K562 (cell line): ENCODE measurements around the gene ZNF594. TPM values are rescaled to one million over a fixed set of nuclear protein-coding genes. Genes with fewer than 3 reads are reported as not detected.

Source experiments
- MEIS2 ChIP-seq: fragments of 450-650 bp; IDR thresholded peaks from 2 replicates; pipeline ENCODE4 v1.6.1; 2014; ENCODE audit warnings: mild to moderate bottlenecking; ENCODE audit not compliant: partially characterized antibody
- NFRKB ChIP-seq: fragments of 450-650 bp; IDR thresholded peaks from 2 replicates; pipeline ENCODE4 v1.6.1; 2016; ENCODE audit warnings: low read depth
- XRCC3 ChIP-seq: fragments of 450-650 bp; IDR thresholded peaks from 2 replicates; pipeline ENCODE4 v1.6.1; 2017; ENCODE audit warnings: mild to moderate bottlenecking, moderate library complexity
- ZNF586 ChIP-seq: fragments of 450-650 bp; formaldehyde crosslinking; conservative IDR thresholded peaks from 2 replicates; pipeline ENCODE4 v1.4.0; 2020; ENCODE audit warnings: mild to moderate bottlenecking, moderate library complexity
- polyA plus RNA-seq, 8 experiments: library from polyadenylated mRNA; depleted of rRNA in 4 of 8; stranded (reverse) in 5 of 8; unstranded in 3 of 8; fragments of >200 nt; fragmentation: Nextera tagmentation in 2 of 8; fragmentation: Illumina TruSeq in 1 of 8; extraction: Ambion mirVana in 2 of 8; extraction: Trizol in 1 of 8; gene quantifications; 2 replicates each; pipeline versions ENCODE4 v1.2.1 to v1.2.3, GENCODE V29; 2011 to 2014; ENCODE audit warnings: inconsistent platforms in 1 of 8, missing spikeins in 1 of 8
- total RNA-seq, 7 experiments: library from RNA; depleted of rRNA in 6 of 7; stranded (reverse); fragments of >200 nt in 6 of 7; fragmentation: Illumina TruSeq in 2 of 7; extraction: Trizol in 2 of 7; gene quantifications; 2 replicates each; pipeline versions ENCODE4 v1.2.1 to v1.2.3, GENCODE V29; 2011 to 2021; ENCODE audit warnings: low replicate concordance in 1 of 7
- TF ChIP-seq, protein P1 (sequence below), 2 experiments: fragments of 450-650 bp in 1 of 2; IDR thresholded peaks; 2 replicates each; pipeline ENCODE4 v1.6.1; 2011 to 2017; ENCODE audit warnings: low read depth in 2 of 2, antibody characterized with exemption in 1 of 2, borderline replicate concordance in 1 of 2, low read length in 1 of 2, mild to moderate bottlenecking in 1 of 2, mixed read lengths in 1 of 2; ENCODE audit not compliant: control insufficient read depth in 1 of 2
- TF ChIP-seq, protein P2 (sequence below): fragments of 450-650 bp; IDR thresholded peaks from 2 replicates; pipeline ENCODE4 v1.6.1; 2016; ENCODE audit warnings: missing biosample characterization, missing genetic modification characterization
- TF ChIP-seq, protein P3 (sequence below): fragments of 450-650 bp; formaldehyde crosslinking; IDR thresholded peaks from 2 replicates; pipeline ENCODE4 v1.4.0; 2022; ENCODE audit warnings: missing genetic modification characterization

ZNF594 gene
- total and polyA plus RNA-seq, 9 of the 15 experiments (the other 6 are each of a cell fraction or from before 2014, with no cell fraction given): 0.24 to 4.7 (median 2.6) TPM

DNA sequence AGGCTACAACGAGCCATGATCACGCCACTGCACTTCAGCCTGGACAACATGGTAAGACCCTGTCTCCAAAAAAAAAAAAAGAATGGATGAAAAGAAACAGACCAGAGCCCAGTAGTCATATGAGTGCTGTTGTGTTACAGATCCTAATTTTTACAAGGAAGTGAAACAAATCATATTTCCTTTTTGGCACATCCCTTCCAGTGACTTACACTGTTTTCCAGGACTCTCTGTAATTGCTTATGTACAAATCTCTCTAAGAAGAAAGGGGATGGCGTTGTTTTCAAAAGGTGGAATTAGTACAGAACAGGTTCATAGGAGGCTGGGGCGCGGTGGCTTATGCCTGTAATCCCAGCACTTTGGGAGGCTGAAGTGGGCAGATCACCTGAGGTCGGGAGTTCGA, 19.8 kb upstream of the ZNF594 start (continued):
- TF ChIP-seq, protein P1, sequence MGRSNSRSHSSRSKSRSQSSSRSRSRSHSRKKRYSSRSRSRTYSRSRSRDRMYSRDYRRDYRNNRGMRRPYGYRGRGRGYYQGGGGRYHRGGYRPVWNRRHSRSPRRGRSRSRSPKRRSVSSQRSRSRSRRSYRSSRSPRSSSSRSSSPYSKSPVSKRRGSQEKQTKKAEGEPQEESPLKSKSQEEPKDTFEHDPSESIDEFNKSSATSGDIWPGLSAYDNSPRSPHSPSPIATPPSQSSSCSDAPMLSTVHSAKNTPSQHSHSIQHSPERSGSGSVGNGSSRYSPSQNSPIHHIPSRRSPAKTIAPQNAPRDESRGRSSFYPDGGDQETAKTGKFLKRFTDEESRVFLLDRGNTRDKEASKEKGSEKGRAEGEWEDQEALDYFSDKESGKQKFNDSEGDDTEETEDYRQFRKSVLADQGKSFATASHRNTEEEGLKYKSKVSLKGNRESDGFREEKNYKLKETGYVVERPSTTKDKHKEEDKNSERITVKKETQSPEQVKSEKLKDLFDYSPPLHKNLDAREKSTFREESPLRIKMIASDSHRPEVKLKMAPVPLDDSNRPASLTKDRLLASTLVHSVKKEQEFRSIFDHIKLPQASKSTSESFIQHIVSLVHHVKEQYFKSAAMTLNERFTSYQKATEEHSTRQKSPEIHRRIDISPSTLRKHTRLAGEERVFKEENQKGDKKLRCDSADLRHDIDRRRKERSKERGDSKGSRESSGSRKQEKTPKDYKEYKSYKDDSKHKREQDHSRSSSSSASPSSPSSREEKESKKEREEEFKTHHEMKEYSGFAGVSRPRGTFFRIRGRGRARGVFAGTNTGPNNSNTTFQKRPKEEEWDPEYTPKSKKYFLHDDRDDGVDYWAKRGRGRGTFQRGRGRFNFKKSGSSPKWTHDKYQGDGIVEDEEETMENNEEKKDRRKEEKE (IDR thresholded peaks at IDR 0.05; ENCODE audit: borderline replicate concordance in 1 of 2, control insufficient read depth in 1 of 2, low read depth in 2 of 2, low read length in 1 of 2): no peak
- TF ChIP-seq MEIS2 (no peak), ZNF586 (CRISPR knock-in tag) (no peak), NFRKB (no peak), XRCC3 (no peak)
- TF ChIP-seq, protein P2, sequence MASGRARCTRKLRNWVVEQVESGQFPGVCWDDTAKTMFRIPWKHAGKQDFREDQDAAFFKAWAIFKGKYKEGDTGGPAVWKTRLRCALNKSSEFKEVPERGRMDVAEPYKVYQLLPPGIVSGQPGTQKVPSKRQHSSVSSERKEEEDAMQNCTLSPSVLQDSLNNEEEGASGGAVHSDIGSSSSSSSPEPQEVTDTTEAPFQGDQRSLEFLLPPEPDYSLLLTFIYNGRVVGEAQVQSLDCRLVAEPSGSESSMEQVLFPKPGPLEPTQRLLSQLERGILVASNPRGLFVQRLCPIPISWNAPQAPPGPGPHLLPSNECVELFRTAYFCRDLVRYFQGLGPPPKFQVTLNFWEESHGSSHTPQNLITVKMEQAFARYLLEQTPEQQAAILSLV (tag): no peak
- TF ChIP-seq, protein P3, sequence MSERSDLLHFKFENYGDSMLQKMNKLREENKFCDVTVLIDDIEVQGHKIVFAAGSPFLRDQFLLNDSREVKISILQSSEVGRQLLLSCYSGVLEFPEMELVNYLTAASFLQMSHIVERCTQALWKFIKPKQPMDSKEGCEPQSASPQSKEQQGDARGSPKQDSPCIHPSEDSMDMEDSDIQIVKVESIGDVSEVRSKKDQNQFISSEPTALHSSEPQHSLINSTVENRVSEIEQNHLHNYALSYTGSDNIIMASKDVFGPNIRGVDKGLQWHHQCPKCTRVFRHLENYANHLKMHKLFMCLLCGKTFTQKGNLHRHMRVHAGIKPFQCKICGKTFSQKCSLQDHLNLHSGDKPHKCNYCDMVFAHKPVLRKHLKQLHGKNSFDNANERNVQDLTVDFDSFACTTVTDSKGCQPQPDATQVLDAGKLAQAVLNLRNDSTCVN (CRISPR knock-in tag): no peak
